GM18858 (cell line): ENCODE results near the gene CAP2.
"Not testable (repeated sequence)": the region's sequence is repeated elsewhere in the genome, so short reads cannot be mapped to it uniquely, and the experiment has no call there.

Experiments
- ATAC-seq: cut with Tn5 transposase; IDR thresholded peaks from one replicate; pipeline ENCODE4 v1.9.1; 2021; ENCODE audit not compliant: unreplicated experiment

Gene CAP2

DNA sequence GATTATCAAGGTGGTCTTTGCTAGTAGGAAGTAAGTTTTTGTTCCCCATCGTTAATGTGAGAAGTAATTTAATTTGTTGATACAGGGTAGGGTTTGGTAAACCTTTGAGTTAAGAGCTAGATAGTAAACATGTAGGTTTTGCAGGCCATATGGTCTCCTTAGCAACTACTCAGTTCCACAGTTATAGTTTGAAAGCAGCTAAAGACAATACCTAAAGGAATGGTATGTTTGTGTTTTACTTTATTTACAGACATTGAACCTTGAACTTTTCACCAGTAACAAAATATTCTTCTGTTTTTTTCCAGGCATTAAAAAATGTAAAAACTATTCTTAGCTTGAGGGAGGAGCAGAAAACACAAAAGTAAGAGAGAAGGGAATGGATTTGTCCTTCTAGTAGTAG lies 1.7 kb downstream of the CAP2 start:
- no peak for ATAC-seq

DNA sequence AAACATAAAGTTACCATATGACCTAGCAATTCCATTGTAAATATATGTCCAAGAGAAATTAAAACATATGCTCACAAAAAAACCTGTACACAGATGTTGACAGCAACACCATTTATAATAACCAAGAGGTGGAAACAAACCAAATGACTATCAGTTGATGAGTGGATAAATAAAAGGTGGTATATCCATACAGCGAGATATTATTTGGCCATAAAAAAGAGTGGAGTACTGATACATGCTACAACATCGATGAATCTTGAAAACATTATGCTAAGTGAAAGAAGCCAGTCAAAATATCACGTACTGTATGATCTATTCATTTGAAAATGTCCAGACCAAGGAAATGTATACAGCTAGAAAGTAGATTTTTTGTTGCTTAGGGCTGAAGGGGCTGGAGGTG lies 2.9 kb downstream of the CAP2 start:
- ATAC-seq: no peak

DNA sequence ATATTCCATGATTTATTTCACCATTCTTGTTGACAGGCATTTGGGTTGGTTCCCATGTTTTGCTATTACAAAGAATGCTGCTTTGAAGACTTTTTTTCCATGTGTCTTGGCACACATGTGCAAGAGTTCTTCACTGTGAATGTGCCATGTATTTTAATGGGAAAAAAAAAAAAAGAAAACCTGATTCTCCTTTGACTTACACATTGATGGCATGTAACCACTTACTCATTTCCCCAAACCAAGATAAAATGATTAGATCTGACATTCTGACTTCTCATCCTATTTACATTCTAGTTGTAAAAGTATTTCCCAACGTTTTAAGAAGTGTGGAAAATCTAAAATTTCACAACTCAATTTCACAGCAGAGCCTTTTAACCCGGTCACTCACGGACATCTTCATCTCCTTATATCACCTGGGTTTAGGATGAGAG lies 4.4 kb downstream of the CAP2 start:
- no peak for ATAC-seq

DNA sequence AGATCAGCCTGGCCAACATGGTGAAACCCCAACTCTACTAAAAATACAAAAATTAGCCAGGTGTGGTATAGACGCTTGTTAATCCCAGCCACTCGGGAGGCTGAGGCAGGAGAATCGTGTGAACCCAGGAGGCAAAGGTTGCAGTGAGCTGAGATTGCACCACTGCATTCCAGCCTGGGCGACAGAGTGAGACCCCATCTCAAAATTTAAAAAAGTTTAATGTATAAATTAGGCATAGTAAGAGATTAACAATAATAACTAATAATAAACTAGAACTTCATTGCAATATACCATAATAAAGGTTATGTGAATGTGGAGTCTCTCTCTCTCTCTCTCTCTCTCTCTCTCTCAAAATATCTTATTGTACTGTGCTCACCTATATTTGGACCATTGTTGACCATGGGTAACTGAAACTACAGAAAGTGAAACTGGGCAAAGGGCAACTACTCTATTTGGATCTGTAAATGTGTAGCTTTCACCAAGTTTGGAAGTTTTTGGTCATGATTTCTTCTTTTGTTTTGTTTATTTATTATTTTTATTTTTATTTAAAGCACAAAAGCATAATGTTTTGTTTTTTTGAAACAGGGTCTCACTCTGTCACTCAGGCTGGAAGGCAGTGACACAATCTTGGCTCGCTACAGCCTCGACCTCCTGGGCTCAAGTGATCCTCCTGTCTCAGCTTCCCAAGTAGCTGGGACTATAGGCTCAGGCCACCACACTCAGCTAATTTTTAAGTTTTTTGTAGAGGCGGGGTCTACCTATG lies 12.0 kb downstream of the CAP2 start:
- ATAC-seq: not testable (repeated sequence)

DNA sequence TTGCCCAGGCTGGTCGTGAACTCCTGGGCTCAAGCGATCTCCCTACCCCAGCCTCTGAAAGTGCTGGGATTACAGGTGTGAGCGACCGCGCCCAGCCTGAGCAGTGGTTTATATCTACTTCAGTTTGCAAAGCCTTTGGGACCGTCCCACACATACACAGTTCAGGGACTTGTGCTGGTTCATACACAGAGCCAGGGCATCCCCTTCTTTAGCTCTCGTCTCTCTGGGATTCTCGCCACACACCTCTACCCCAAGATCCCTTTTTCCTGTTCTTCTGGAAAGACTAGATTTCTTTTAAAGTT lies 12.5 kb downstream of the CAP2 start:
- no peak for ATAC-seq

DNA sequence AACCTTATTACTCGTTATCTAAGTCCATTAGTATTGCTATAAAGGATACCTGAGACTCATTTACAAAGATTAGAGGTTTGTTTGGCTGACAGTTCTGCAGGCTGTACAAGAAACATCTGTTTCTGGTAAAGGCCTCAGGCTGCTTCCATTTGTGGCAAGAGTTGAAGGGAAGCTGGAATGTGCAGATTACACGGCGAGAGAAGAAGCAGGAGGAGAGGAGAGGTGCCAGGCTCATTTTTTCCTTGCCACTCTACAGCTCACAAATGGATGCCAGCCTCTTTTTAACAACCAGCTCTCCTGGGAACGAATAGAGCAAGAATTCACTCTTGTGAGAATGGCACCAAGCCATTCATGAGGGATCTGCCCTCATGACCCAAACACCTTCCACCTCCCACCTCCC lies 14.7 kb downstream of the CAP2 start:
- no peak for ATAC-seq

DNA sequence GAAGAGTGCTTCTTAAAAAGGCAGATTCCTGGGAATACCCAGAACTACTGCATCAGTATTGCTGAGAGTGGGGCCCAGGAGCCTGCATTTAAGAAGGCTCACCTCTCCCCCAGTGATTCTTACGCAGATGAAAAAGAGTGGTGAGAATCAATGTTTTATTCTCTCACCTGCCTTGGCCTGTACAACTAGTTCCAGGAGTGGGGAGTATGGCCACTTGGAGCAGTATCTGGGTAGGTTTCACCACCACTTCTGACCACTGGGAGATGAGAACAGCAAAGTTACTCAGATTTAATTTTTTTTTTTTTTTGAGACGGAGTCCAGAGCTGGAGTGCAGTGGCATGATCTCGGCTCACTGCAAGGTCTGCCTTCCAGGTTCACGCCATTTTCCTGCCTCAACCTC lies 16.9 kb downstream of the CAP2 start:
- no peak for ATAC-seq

DNA sequence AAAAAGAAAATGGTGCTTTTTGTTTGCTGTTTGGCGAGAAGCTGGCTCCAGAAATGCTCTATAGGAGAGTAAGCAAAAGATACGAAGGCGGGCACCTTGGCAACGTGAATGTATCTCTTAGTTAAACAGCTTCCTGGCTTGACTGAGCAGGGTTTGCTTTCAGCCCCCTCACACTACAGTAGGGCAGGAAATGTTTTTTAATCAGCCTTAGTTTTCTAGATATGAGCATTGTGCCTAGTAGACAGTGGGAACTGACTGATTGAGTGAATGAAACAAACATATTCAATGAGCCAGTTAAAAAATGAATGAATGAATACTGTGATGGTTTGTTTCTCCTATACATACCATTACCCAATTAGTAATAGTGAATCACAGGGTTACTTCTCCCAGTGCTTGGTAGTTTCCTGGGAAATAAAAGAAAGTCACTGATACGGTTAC lies 19.9 kb downstream of the CAP2 start:
- ATAC-seq: no peak

DNA sequence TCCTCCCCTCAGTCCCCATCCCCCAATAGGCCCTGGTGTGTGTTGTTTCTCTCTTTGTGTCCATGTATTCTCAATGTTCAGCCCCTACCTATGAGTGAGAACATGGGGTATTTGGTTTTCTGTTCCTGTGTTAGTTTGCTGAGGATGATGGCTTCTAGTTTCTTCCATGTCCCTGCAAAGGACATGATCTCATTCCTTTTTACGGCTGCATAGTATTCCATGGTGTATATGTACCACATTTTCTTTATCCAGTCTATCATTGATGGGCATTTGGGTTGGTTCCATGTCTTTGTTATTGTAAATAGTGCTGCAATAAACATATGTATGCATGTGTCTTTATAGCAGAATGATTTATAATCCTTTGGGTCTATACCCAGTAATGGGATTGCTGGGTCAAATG lies 21.0 kb downstream of the CAP2 start:
- not testable (repeated sequence) for ATAC-seq

DNA sequence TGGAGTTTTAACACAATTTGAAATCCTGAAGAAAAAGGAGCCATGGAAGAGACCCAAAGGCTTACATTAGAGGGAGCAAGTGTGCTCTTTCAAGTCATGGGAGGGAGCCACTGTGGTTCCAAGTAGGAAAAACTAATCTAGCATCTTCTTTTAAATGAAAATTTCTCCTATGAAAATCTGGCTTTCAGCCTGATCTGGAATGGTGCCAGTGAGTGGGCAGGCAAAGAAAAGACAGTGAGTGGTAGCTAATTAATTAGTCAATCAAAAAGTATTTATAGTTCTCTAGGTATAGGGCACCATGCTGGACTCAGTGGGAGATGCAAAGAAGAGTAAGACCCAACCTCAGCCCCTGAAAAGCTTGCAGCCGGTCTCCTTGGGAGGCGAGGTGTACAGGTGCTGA lies 21.9 kb downstream of the CAP2 start:
- no peak for ATAC-seq

DNA sequence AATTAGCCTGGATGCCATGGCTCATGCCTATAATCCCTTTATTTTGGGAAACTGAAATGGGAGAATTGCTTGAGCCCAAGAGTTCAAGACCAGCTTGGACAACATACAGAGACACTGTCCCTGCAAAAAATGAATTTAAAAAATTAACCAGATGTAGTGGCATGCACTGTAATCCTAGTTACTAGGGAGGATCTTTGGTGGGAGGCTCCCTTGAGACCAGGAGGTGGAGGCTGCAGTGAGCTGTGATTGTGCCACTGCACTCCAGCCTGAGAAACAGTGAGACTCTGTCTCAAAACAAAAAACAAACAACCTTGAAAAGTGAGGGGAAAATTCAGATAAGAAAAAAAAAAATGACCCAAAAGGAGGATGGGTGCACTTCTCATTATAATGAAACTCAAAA lies 23.4 kb downstream of the CAP2 start:
- no peak for ATAC-seq

DNA sequence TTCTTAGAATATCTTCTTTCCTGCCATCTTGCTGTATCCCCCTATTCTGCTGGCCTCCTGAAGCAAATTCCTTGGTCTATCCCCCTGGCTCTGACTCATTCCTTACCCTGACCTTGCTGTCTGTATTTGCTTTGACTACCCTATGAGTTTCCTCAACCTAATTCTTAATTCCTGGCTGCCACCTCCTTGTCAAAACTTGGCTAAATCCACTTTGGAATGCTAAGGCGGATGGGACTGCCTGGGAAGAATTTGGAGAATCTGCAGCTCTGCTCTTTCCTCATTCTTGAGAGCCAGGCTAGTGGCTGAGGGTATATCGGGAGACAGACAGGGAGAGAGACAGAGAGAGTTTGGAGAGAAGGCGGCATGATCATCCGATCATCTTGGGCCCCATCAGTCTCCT lies 24.4 kb downstream of the CAP2 start:
- no peak for ATAC-seq

DNA sequence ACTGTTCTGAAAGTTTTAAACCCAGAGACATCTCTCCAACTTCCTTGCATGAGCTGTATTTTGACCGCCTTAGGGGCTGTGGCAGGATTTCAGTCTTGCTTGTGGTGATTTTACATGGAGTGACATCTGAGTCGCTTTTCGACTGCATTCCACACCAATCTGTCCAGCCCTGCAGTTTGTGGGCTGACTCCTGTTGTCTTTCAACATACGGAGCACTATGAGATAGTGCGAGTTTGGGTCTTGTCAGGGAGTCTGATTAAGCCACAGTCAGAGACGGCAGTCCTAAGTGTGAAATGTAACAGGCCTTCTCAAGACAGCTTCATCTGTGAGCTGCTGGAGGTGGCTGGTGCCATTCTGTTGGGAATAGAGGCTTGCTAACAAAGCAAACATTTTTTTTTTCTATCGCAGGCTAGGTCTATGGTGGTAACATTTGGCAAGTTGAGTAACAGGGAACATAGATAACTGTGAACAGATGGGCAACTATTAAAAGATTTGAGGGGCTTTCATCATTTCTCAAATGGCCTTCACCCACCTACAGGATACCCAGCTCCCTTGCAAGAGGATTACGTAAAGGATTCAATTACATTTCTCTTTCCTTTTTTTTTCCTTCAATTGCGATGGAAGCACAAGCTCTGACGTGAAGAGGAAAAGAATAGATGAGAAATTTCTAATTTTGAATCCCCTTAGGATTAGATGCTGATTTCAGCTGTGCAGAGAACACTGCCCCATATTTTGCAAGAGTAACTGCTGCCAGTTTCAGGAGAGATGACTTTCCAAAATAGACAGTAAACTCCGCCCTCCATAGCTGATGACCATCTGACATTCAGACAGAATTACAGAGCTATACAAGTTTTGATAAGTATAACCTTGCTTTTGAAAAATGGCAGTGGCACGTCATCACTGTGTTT lies 25.1 kb downstream of the CAP2 start:
- ATAC-seq: no peak

DNA sequence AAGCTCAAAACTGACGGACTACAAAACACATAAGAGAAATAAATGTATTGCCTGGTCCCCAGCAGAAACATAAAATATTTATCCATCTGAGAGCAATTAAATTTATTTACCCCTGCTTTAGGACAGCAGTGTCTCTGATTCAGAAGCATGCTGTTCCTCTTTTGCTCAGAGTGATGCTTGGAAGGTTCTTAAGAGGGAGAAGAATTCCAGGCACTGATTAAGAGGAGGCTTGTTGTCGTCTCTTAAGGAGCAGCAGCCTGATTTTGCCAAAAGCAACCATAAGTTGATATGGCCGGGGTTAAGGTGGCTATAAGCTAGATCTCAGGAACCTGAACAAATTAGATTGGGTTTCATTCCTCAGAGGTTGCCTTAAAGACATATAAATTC lies 25.8 kb downstream of the CAP2 start:
- no peak for ATAC-seq

DNA sequence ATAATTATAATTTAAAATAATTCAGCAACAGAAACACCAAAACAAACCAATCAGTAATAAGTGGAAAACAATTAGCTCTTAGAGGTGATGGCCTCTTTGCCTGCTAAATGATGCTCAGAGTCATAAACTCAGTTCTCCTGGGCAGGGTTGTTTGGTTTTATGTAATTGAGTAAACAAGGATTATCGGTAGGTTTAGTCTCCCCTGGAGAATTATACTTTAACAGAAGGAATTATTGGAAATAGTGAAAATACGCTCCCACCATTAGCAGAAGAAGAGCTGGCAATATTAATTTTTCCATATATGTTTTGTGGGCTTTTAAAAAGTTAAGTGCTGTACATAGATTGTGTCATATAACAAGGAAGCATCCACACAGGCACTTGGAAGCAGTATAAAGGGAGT lies 27.0 kb downstream of the CAP2 start:
- no peak for ATAC-seq

DNA sequence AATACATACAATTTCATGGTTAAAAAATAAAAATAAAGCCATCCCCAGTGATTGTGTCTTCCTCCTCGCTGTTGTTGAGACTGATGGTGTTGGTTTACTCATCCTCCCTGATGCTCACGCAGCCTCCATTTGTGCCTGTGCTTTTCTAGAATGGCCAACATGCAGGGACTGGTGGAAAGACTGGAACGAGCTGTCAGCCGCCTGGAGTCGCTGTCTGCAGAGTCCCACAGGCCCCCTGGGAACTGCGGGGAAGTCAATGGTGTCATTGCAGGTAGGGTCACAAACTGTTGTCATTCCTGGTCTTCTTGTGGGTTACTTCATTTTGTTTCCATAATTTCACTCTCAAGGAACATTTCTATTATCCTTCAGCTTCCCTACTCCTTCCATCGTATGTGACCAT lies 28.0 kb downstream of the CAP2 start:
- ATAC-seq: no peak

DNA sequence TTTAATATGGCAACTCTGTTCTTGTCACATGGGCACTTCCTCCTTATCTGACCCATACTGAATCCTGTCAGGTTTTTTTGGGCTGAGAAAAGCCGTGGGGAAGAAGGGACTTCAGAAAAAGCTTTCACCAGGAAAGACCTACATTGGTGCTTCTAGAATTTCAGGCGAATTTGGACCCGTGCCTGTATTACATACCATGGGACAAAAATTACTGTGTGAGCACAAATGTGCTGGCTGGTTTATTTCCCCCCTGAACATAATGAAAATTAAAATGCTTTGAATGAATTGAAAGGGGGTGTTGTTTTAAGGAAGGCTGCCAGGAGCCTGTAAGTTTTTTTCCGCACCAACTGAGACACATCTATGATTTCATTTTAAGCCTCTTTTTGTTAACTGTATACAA lies 29.6 kb downstream of the CAP2 start:
- no peak for ATAC-seq

DNA sequence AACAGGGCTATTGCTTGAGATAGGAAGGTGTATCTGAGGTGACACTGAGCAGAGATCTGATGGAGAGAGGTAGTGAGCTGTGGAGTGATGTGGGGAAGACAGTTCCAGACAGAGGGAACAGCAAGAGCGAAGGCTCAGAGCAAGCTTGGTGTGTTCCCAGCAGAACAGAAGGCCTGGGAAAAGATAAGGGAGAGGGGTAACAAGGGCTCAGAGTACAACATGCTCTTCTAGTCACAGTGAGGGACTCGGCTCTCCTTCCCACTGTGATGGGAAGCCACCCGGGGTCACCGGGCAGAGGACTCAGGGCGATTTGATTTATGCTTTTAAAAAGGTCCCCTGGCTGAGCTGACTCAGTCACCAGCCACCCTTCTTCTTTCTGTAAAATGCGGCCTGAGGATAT lies 33.7 kb downstream of the CAP2 start:
- ATAC-seq: no peak

DNA sequence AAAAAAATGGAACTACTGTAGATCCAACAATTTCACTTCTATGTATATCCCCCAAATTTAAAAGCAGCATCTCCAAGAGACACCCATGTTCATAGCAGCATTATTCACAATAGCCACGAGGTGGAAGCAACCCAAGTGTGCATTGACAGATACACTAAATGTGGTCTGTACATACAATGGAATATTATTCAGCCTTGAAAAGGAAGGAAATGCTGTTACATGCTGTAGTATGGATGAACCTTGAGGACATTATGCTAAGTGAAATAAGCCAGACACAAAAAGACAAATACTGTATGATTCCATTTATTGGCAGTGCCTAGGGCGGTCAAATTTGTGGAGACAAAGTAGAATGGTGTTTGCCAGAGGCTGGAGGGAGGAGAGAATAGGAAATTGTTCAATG lies 34.2 kb downstream of the CAP2 start:
- no peak for ATAC-seq

DNA sequence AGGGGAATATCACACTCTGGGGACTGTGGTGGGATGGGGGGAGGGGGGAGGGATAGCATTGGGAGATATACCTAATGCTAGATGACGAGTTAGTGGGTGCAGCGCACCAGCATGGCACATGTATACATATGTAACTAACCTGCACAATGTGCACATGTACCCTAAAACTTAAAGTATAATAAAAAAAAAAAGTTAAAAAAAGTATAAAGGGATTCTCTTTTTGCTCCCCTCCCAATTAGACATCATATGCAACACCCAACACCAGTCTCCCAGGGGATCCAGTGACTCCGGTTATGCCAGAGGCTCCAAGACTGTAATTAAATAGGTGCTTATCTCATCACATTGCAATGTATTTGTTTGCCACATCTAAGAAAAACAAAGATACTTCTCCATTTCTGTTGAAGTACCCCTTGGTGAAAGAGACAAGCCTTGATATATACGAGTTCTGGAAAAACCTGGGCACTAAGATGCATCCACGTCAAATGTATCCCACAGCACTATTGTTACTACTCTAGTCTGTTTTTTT lies 35.3 kb downstream of the CAP2 start:
- ATAC-seq: not testable (repeated sequence)

DNA sequence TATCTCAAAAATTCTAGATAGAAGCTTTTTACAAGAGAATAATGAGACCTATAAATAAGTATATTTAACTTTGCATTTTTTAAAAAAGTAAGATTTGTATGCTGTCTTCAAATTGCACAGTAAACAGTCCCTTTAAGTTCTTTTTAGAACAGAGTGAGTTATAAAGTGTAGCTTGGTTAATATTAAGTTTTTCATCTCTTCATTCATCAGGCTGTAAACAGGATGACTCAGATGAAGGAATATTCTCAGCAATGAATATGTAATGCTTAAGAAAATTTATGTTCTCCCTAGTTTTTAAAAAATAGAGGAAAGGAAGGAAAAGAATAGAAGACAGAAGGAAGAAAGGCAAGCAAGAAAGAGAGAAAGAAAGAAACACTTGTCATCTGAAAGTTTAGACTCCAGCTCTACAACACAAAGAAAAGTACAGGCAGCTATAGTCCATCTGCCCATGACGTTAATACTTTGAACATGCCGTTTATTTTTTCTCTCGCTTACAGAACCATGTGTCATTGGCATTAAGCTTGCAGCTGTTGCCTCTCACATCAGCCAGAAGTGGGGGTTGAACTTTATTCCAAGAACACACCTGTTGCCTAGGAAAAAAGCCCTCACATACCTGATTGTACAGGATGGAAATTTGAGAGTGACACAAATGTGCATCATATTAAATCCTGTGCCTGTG lies 36.1 kb downstream of the CAP2 start:
- ATAC-seq: no peak

DNA sequence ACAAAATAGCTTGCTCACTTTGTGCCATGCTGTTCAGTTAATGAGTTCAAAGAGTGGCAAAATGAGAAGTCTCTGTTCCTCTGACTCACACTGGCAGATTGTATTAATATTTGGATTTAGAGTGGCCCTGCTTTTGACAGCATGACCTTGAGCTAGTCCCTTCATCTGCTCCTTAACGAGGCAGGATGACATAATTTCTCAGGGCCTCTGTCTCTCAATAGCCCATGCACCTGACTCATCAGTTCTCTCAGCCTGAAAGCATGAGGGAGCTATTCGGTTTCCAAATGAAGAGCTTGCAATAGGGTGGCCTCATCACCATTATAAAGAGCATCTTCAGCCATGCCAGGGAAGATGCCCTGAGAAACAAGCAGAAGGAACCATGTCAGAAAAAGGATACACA lies 38.2 kb downstream of the CAP2 start:
- no peak for ATAC-seq
